Body of pancreas (tissue), 4 donors: ENCODE results near the gene OSBPL2. TPM values are rescaled to one million over a fixed set of nuclear protein-coding genes. Genes with fewer than 3 reads are reported as not detected.

Experiments used
- ATAC-seq: fragments of 150-250 bp; one replicate; pipeline ENCODE4 v1.9.1; 2016
- DNase-seq, 4 donors: peaks; one replicate each; pipeline ENCODE4 v3.0.0-alpha.2; 2019
- H3K27ac ChIP-seq, 4 donors: fragments of 200-600 bp; sonication (generic); 1 replicate in 3 of 4; 2 replicates in 1 of 4; pipeline versions ENCODE4 v1.5.1 to v1.6.1; 2016 to 2019; ENCODE audit warnings: mild to moderate bottlenecking in 1 of 4, mixed read lengths in 1 of 4, moderate library complexity in 1 of 4
- H3K27me3 ChIP-seq, 2 donors: fragments of 200-600 bp; sonication (generic); one replicate each; pipeline ENCODE4 v1.6.0; 2016; ENCODE audit warnings: mild to moderate bottlenecking in 1 of 2
- H3K36me3 ChIP-seq, 2 donors: fragments of 200-600 bp; sonication (generic); replicated peaks in 1 of 2; 2 replicates each; pipeline ENCODE4 v1.5.1; 2016; ENCODE audit warnings: low read depth in 2 of 2; ENCODE audit not compliant: insufficient read depth in 1 of 2
- H3K4me1 ChIP-seq: fragments of 200-600 bp; sonication (generic); one replicate; pipeline ENCODE4 v1.6.0; 2016
- H3K4me3 ChIP-seq, 2 donors: fragments of 200-600 bp; sonication (generic); 1 replicate in 1 of 2; 2 replicates in 1 of 2; pipeline ENCODE4 v1.5.1; 2016 to 2019
- H3K9me3 ChIP-seq, 3 donors: fragments of 200-600 bp; sonication (generic); 1 replicate in 2 of 3; 2 replicates in 1 of 3; pipeline ENCODE4 v1.5.1; 2016
- POLR2A ChIP-seq, 3 donors: fragments of 450-650 bp; IDR thresholded peaks; one replicate each; pipeline ENCODE4 v1.6.1; 2016; ENCODE audit warnings: antibody characterized with exemption in 3 of 3, mild to moderate bottlenecking in 2 of 3
- WGBS, 2 donors: methylation state at CpG; one replicate each; pipeline ENCODE4 v1.1.5; 2017; 5-methylcytosine and 5-hydroxymethylcytosine counted together
- intact Hi-C: fragments of 100-400 bp; cut with DNase I; formaldehyde crosslinking; loops from one replicate; pipeline ENCODE4 v1.15.1; 2023
- total RNA-seq, 2 donors: library from RNA; depleted of rRNA; stranded (reverse); fragments of >200 nt; gene quantifications; one replicate each; pipeline ENCODE4 v1.1.0, GENCODE V29; 2016
- TF ChIP-seq, protein P1 (sequence below), 7 experiments: fragments of 450-650 bp in 4 of 7; fragments of 200-600 bp in 3 of 7; sonication (generic) in 3 of 7; IDR thresholded peaks; one replicate each; pipeline ENCODE4 v1.5.1; 2016 to 2019; ENCODE audit warnings: antibody characterized with exemption in 7 of 7

OSBPL2 gene
- total RNA-seq, 2 donors from 2014 or later: 54.5 to 71.9 TPM

DNA sequence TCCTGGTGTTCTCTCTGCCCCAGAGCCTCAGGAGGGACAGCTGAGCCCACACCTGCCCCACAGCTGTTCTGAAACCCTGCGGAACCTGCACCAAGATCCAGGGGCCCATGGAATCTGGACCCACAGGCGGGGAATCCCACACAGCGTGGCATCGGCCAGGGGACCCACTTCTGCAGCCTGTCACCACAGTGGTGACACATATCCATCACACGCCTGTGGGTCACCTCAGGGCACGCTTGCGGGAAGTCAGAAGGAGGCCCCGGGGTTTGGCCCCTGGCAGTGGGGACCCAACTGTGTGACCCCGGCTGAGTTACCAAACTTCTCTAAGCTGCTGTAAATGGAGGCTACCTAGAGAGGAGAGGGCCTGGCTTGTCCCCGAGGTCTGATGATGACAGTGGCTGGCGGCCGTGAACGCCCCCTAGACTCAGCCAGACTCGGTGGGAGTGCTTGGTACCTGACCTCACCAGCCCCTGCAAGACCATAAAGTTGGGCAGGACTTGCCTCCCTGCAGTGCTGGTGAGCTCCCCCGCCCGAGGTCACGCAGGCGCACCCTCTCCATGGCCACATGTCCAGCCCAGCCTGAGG, 16.0 kb upstream of the OSBPL2 start:
- no peaks in the 10 kb centered on the region for H3K36me3 ChIP-seq
- DNase-seq (no peak), ATAC-seq (no peak)
- WGBS, 2 donors: 87 to 94% methylated on average over 7 to 17 of the region's 18 CpGs
- intact Hi-C loops: no loop called here
- TF ChIP-seq POLR2A (IDR thresholded peaks at IDR 0.05): no peak
- TF ChIP-seq, protein P1, sequence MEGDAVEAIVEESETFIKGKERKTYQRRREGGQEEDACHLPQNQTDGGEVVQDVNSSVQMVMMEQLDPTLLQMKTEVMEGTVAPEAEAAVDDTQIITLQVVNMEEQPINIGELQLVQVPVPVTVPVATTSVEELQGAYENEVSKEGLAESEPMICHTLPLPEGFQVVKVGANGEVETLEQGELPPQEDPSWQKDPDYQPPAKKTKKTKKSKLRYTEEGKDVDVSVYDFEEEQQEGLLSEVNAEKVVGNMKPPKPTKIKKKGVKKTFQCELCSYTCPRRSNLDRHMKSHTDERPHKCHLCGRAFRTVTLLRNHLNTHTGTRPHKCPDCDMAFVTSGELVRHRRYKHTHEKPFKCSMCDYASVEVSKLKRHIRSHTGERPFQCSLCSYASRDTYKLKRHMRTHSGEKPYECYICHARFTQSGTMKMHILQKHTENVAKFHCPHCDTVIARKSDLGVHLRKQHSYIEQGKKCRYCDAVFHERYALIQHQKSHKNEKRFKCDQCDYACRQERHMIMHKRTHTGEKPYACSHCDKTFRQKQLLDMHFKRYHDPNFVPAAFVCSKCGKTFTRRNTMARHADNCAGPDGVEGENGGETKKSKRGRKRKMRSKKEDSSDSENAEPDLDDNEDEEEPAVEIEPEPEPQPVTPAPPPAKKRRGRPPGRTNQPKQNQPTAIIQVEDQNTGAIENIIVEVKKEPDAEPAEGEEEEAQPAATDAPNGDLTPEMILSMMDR (IDR thresholded peaks at IDR 0.05): no peak
- peaks cover 0 to 25% of the 10 kb centered on the region in 2 donors for H3K27me3 ChIP-seq
- H3K27ac ChIP-seq: no peak overlapping the region
- no peaks in the 10 kb centered on the region for H3K9me3 ChIP-seq
- peaks cover 23% of the 10 kb centered on the region for H3K4me1 ChIP-seq
- no peak overlapping the region for H3K4me3 ChIP-seq

DNA sequence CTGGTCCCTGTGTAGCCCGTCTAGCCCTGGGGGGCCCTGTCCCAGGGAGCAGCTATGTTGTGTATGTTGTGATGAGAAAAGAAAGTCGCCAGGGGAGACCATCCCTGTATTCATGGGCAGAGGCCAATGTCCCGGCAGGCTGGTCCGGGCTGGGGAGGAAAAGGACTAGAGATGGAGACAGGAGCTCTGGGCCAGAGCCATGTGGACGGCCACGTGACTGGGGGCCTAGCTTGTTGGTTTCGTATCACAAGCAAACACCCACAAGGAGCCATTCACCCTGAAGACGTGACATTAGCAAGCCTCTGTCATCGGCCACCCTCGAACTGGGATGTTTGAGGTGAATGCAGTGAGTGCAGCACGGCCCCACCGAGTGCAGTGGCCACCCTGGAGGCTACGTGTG, 15.3 kb upstream of the OSBPL2 start:
- peaks cover 0 to 19% of the 10 kb centered on the region in 2 donors for H3K27me3 ChIP-seq
- H3K4me1 ChIP-seq: peaks cover 30% of the 10 kb centered on the region
- no peak overlapping the region for H3K27ac ChIP-seq
- intact Hi-C loops: no loop called here
- ATAC-seq (no peak), DNase-seq (no peak)
- TF ChIP-seq, protein P1 (IDR thresholded peaks at IDR 0.05): no peak
- no peak for TF ChIP-seq POLR2A (IDR thresholded peaks at IDR 0.05)
- no peaks in the 10 kb centered on the region for H3K36me3 ChIP-seq
- WGBS, 2 donors: 88 to 92% methylated on average over 2 to 13 of the region's 13 CpGs
- H3K4me3 ChIP-seq: no peak overlapping the region
- H3K9me3 ChIP-seq: no peaks in the 10 kb centered on the region

- Histone ChIP-seq H3K4me1 (peaks cover 33% of the 10 kb centered on the region), H3K36me3 (no peaks in the 10 kb centered on the region), H3K27me3 (peaks cover 0 to 15% of the 10 kb centered on the region in 2 donors), H3K9me3 (no peaks in the 10 kb centered on the region), H3K27ac (no peak overlapping the region), H3K4me3 (no peak overlapping the region)
- no peak for TF ChIP-seq POLR2A (IDR thresholded peaks at IDR 0.05)
- TF ChIP-seq, protein P1 (IDR thresholded peaks at IDR 0.05): no peak
- no peak for DNase-seq
- 85% methylated on average over 9 of the region's 9 CpGs; no CpG with 5 or more reads in 1 of the 2 donors for WGBS, 2 donors
- intact Hi-C loops: no loop called here
- ATAC-seq: no peak
Measured at GRCh38 chr20:62223571-62223970, 14.8 kb upstream of the OSBPL2 start.

DNA sequence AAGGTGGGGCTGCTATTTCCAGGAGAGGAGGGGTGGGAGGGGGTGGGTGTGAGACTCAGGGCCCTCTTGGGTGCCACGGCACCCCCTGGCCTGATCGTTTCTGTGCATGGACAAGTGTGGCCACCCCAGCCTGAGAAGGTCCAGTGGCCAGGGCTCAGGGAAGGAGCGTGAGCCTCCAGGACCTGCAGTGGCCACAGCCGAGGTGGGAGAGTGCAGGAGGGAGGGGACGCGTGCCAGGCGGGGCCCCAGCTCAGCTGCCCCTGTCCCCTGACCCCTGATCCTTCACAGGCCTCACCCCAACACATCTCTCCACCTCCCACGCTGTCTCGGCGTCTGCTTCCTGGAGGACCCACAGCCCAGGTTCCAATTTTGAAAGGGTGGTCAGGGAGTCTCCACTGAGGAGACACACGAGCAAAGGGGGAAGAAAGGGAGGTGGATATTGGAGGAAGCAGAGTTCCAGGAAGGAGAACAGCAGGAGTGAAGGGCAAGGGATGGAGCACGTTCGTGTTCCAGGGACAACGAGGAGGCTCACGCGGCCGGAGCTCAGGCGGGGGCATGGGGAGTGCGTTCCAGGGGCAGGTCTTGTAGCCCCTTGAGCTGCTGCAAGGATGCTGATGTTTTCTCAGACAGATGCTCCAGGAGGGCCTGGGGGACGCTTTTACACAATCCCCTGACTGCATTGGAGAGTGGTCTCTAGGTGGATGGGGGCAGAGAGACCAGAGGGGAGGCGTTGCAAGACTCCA, 14.0 kb upstream of the OSBPL2 start:
- intact Hi-C loops: no loop called here
- H3K27ac ChIP-seq: no peak overlapping the region
- no peak for TF ChIP-seq POLR2A (IDR thresholded peaks at IDR 0.05)
- TF ChIP-seq, protein P1 (IDR thresholded peaks at IDR 0.05): no peak
- no peak overlapping the region for H3K4me3 ChIP-seq
- no peak for ATAC-seq
- DNase-seq: no peak
- no peaks in the 10 kb centered on the region for H3K36me3 ChIP-seq
- H3K4me1 ChIP-seq: peaks cover 26% of the 10 kb centered on the region
- H3K27me3 ChIP-seq: peaks cover 0 to 10% of the 10 kb centered on the region in 2 donors
- 66 to 69% methylated on average over 20 to 21 of the region's 21 CpGs for WGBS, 2 donors
- no peaks in the 10 kb centered on the region for H3K9me3 ChIP-seq
